Transverse colon (tissue), 4 donors: ENCODE data around the gene ZG16. TPM values are rescaled to one million over a fixed set of nuclear protein-coding genes. Genes with fewer than 3 reads are reported as not detected.
"Not testable (repeated sequence)": the region's sequence is repeated elsewhere in the genome, so short reads cannot be mapped to it uniquely, and the experiment has no call there.

Experiments used
- DNase-seq: peaks from one replicate; pipeline ENCODE4 v3.0.0-alpha.2; 2019
- H3K27ac ChIP-seq, 4 donors: fragments of 200-600 bp; sonication (generic); 2 replicates each; pipeline ENCODE4 v1.5.1; 2016 to 2018; ENCODE audit warnings: inconsistent platforms in 4 of 4
- H3K27me3 ChIP-seq: fragments of 200-600 bp; sonication (generic); 2 replicates; pipeline ENCODE4 v1.5.1; 2017; ENCODE audit warnings: inconsistent platforms
- H3K36me3 ChIP-seq, 4 donors: fragments of 200-600 bp; sonication (generic); 2 replicates each; pipeline ENCODE4 v1.5.1; 2017 to 2019; ENCODE audit warnings: inconsistent platforms in 4 of 4
- H3K4me1 ChIP-seq, 4 donors: fragments of 200-600 bp; sonication (generic); 2 replicates each; pipeline ENCODE4 v1.5.1; 2017 to 2020; ENCODE audit warnings: inconsistent platforms in 4 of 4
- H3K4me3 ChIP-seq, 4 donors: fragments of 200-600 bp; sonication (generic); 1 replicate in 1 of 4; 2 replicates in 3 of 4; pipeline versions ENCODE4 v1.5.1 to v1.6.1; 2017 to 2019; ENCODE audit warnings: inconsistent platforms in 4 of 4
- H3K9me3 ChIP-seq, 2 donors: fragments of 200-600 bp; sonication (generic); 2 replicates each; pipeline ENCODE4 v1.5.1; 2017 to 2019; ENCODE audit warnings: inconsistent platforms in 2 of 2
- CTCF ChIP-seq, 5 experiments: fragments of 200-600 bp in 3 of 5; fragments of 450-650 bp in 2 of 5; sonication (generic) in 3 of 5; IDR thresholded peaks; 1 replicate in 2 of 5; 2 replicates in 3 of 5; pipeline ENCODE4 v1.5.1; 2016 to 2017; ENCODE audit warnings: antibody characterized with exemption in 5 of 5, inconsistent platforms in 3 of 5, mild to moderate bottlenecking in 2 of 5, moderate library complexity in 1 of 5
- EP300 ChIP-seq: sonication (generic); formaldehyde crosslinking; IDR thresholded peaks from one replicate; pipeline ENCODE4 v1.6.1; 2017; ENCODE audit warnings: antibody characterized with exemption, low read depth
- POLR2A ChIP-seq: fragments of 450-650 bp; IDR thresholded peaks from one replicate; pipeline ENCODE4 v1.6.1; 2016; ENCODE audit warnings: antibody characterized with exemption, mild to moderate bottlenecking, moderate library complexity
- POLR2AphosphoS5 ChIP-seq, 3 donors: sonication (generic); formaldehyde crosslinking; IDR thresholded peaks; one replicate each; pipeline ENCODE4 v1.6.1; 2016; ENCODE audit warnings: antibody characterized with exemption in 3 of 3
- WGBS, 2 donors: methylation state at CpG; one replicate each; pipeline ENCODE4 v1.1.5; 2018; ENCODE audit warnings: low coverage in 1 of 2; 5-methylcytosine and 5-hydroxymethylcytosine counted together
- in situ Hi-C, 4 donors: fragments of 200-750 bp; cut with MboI; loops; one replicate each; pipeline versions ENCODE4 v1.15.0 to v1.15.1; 2017; ENCODE audit warnings: low sequenced_read_pairs in 3 of 4, low pct_ligation_motif_present in 1 of 4, low pct_unique_long_range_greater_than_20kb in 1 of 4
- intact Hi-C: fragments of 100-400 bp; cut with DNase I; formaldehyde crosslinking; loops from one replicate; pipeline ENCODE4 v1.15.1; 2023; ENCODE audit warnings: low total_unique reads
- total RNA-seq, 4 donors: library from RNA; depleted of rRNA; stranded (reverse); fragments of >200 nt; gene quantifications; one replicate each; pipeline ENCODE4 v1.1.0, GENCODE V29; 2016

Gene ZG16
- total RNA-seq, 4 donors from 2014 or later: 73.4 to 1,268 (median 104) TPM

- H3K9me3 ChIP-seq: no peaks in the 10 kb centered on the region
- H3K4me3 ChIP-seq: peak overlapping the region in 1 of 4 donors; percentile 21
- peak; percentile 69 for DNase-seq
- TF ChIP-seq CTCF (IDR thresholded peaks at IDR 0.05): peak; percentile 42 to 75 (median 61)
- TF ChIP-seq POLR2A: no peak
- no peak for TF ChIP-seq EP300
- 60% methylated on average over 37 of the region's 38 CpGs; no CpG with 5 or more reads in 1 of the 2 donors for WGBS, 2 donors
- no peaks in the 10 kb centered on the region for H3K36me3 ChIP-seq
- H3K27me3 ChIP-seq: no peaks in the 10 kb centered on the region
- peaks cover 5 to 10% (median 7%) of the 10 kb centered on the region in 4 donors for H3K4me1 ChIP-seq
- intact Hi-C loops (no loop called here), in situ Hi-C loops (no loop called here)
- no peak overlapping the region for H3K27ac ChIP-seq
Measured at GRCh38 chr16:29784901-29785500, 6.9 kb downstream of the ZG16 start.

GRCh38 chr16:29787155-29787554 is 9.1 kb downstream of the ZG16 start:
- H3K36me3 ChIP-seq, in situ Hi-C loops, DNase-seq, H3K9me3 ChIP-seq, H3K27ac ChIP-seq, intact Hi-C loops, H3K27me3 ChIP-seq, H3K4me3 ChIP-seq: not testable (repeated sequence)
- peaks cover 11 to 23% (median 19%) of the 10 kb centered on the region in 4 donors for H3K4me1 ChIP-seq
- WGBS, 2 donors: 82 to 100% methylated on average over 1 to 4 of the region's 4 CpGs

- DNase-seq: peak; percentile 15
- H3K4me3 ChIP-seq: peak overlapping the region; percentile 33 to 92 (median 54)
- in situ Hi-C loops: no loop called here
- no peaks in the 10 kb centered on the region for H3K36me3 ChIP-seq
- TF ChIP-seq EP300 (no peak), POLR2A (no peak), CTCF (IDR thresholded peaks at IDR 0.05) (no peak), POLR2AphosphoS5 (IDR thresholded peaks at IDR 0.05) (no peak)
- H3K27me3 ChIP-seq: no peaks in the 10 kb centered on the region
- no peaks in the 10 kb centered on the region for H3K9me3 ChIP-seq
- H3K4me1 ChIP-seq: peaks cover 11 to 29% (median 21%) of the 10 kb centered on the region in 4 donors
- peak overlapping the region; percentile 90 to 95 (median 92) for H3K27ac ChIP-seq
- intact Hi-C loops: loop anchor here (1.0 kb wide), 1 partner anchor 27 kb away; the partner anchor contains the start of gene PAGR1
- 71 to 98% methylated on average over 11 to 20 of the region's 20 CpGs for WGBS, 2 donors
Measured at GRCh38 chr16:29789775-29790182, 11.7 kb downstream of the ZG16 start.

- Histone ChIP-seq H3K27me3 (no peaks in the 10 kb centered on the region), H3K36me3 (no peaks in the 10 kb centered on the region), H3K9me3 (no peaks in the 10 kb centered on the region), H3K27ac (peak within 1 kb of the TSS; percentile 90 to 95 (median 92)), H3K4me3 (peak within 1 kb of the TSS; percentile 67 to 92 (median 80)), H3K4me1 (peaks cover 11 to 27% (median 20%) of the 10 kb centered on the region in 4 donors)
- 0% methylated on average over 56 of the region's 67 CpGs; no CpG with 5 or more reads in 1 of the 2 donors for WGBS, 2 donors
- in situ Hi-C loops: no loop called here
- peak; percentile 100 for DNase-seq
- peak; percentile 67 to 94 (median 78) for TF ChIP-seq CTCF (IDR thresholded peaks at IDR 0.05)
- peak; percentile 73 to 76 (median 75) for TF ChIP-seq POLR2AphosphoS5 (IDR thresholded peaks at IDR 0.05)
- TF ChIP-seq POLR2A: peak; percentile 77
- no peak for TF ChIP-seq EP300
- intact Hi-C loops: loop anchor here (1.0 kb wide), 1 partner anchor 26 kb away; the partner anchor contains the start of gene PAGR1
Measured at GRCh38 chr16:29790183-29790948, 12.3 kb downstream of the ZG16 start, which contains the start of gene KIF22. Gene KIF22, plus strand, starts transcription at chr16:29790751. Its CDS starts 9 bp downstream, at chr16:29790760.
